Loucy (cell line): ENCODE measurements around the gene LMF1.
A peak's percentile ranks its signal among the peaks of the same experiment; 100 is the strongest.

Experiments
- H2AFZ ChIP-seq: fragments of 200-600 bp; sonication (generic); 2 replicates; pipeline ENCODE4 v1.6.0; 2016; ENCODE audit warnings: antibody characterized with exemption, mild to moderate bottlenecking, low read length, moderate library complexity
- H3F3A ChIP-seq: fragments of 200-600 bp; 2 replicates; pipeline ENCODE4 v1.6.0; 2016; ENCODE audit warnings: antibody characterized with exemption, low read depth, mild to moderate bottlenecking
- H3K27me3 ChIP-seq: fragments of 200-600 bp; sonication (generic); 2 replicates; pipeline ENCODE4 v1.6.1; 2014; ENCODE audit warnings: low read length, mild to moderate bottlenecking; ENCODE audit not compliant: insufficient read depth, poor library complexity, severe bottlenecking
- H3K36me3 ChIP-seq: fragments of 200-600 bp; sonication (generic); 2 replicates; pipeline ENCODE4 v1.6.1; 2016; ENCODE audit warnings: low read length; ENCODE audit not compliant: insufficient read depth
- H3K4me1 ChIP-seq: fragments of 200-600 bp; sonication (generic); 2 replicates; pipeline ENCODE4 v1.5.1; 2014; ENCODE audit warnings: low read length, mild to moderate bottlenecking; ENCODE audit not compliant: insufficient read depth, poor library complexity, severe bottlenecking
- H3K4me2 ChIP-seq: fragments of 200-600 bp; sonication (generic); 2 replicates; pipeline ENCODE4 v1.6.0; 2014; ENCODE audit warnings: antibody characterized with exemption, low read length, low read depth, mild to moderate bottlenecking; ENCODE audit not compliant: poor library complexity, severe bottlenecking
- H3K4me3 ChIP-seq: fragments of 200-600 bp; sonication (generic); 2 replicates; pipeline ENCODE4 v1.5.1; 2014; ENCODE audit warnings: low read length, mild to moderate bottlenecking, mixed read lengths; ENCODE audit not compliant: poor library complexity, severe bottlenecking
- H3K79me2 ChIP-seq: fragments of 200-600 bp; sonication (generic); 2 replicates; pipeline ENCODE4 v1.6.1; 2014; ENCODE audit warnings: low read length; ENCODE audit not compliant: insufficient read depth
- H3K9ac ChIP-seq: fragments of 200-600 bp; sonication (generic); 2 replicates; pipeline ENCODE4 v1.6.0; 2014; ENCODE audit warnings: mild to moderate bottlenecking, low read depth, low read length, moderate library complexity; ENCODE audit not compliant: poor library complexity, severe bottlenecking
- H3K9me2 ChIP-seq: fragments of 200-600 bp; sonication (generic); replicated peaks from 2 replicates; pipeline ENCODE4 v1.6.1; 2016; ENCODE audit warnings: low read depth, low read length, mixed read lengths
- H3K9me3 ChIP-seq: fragments of 200-600 bp; sonication (generic); 2 replicates; pipeline ENCODE4 v1.6.1; 2014; ENCODE audit warnings: mild to moderate bottlenecking, antibody characterized with exemption, low read length, low read depth; ENCODE audit not compliant: insufficient read depth
- H4K20me1 ChIP-seq: fragments of 200-600 bp; sonication (generic); 2 replicates; pipeline ENCODE4 v1.6.0; 2014; ENCODE audit warnings: antibody characterized with exemption, low read length, mild to moderate bottlenecking; ENCODE audit not compliant: insufficient read depth, poor library complexity, severe bottlenecking
- EZH2phosphoT487 ChIP-seq: fragments of 200-600 bp; IDR thresholded peaks from 2 replicates; pipeline ENCODE4 v1.6.1; 2018; ENCODE audit warnings: antibody characterized with exemption, mild to moderate bottlenecking, moderate library complexity, borderline replicate concordance
- TF ChIP-seq, protein P1 (sequence below): fragments of 200-600 bp; sonication (generic); conservative IDR thresholded peaks from 2 replicates; pipeline ENCODE4 v1.5.1; 2014; ENCODE audit warnings: mild to moderate bottlenecking, antibody characterized with exemption, low read length

Gene LMF1

GRCh38 chr16:970386-970765, 408 bp downstream of the LMF1 start:
- H3K4me1 ChIP-seq: no peaks in the 10 kb centered on the region
- H3K9me3 ChIP-seq: no peaks in the 10 kb centered on the region
- TF ChIP-seq EZH2phosphoT487: no peak
- TF ChIP-seq, protein P1, sequence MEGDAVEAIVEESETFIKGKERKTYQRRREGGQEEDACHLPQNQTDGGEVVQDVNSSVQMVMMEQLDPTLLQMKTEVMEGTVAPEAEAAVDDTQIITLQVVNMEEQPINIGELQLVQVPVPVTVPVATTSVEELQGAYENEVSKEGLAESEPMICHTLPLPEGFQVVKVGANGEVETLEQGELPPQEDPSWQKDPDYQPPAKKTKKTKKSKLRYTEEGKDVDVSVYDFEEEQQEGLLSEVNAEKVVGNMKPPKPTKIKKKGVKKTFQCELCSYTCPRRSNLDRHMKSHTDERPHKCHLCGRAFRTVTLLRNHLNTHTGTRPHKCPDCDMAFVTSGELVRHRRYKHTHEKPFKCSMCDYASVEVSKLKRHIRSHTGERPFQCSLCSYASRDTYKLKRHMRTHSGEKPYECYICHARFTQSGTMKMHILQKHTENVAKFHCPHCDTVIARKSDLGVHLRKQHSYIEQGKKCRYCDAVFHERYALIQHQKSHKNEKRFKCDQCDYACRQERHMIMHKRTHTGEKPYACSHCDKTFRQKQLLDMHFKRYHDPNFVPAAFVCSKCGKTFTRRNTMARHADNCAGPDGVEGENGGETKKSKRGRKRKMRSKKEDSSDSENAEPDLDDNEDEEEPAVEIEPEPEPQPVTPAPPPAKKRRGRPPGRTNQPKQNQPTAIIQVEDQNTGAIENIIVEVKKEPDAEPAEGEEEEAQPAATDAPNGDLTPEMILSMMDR: no peak
- H3F3A ChIP-seq: no peaks in the 10 kb centered on the region
- H3K4me2 ChIP-seq: peak overlapping the region; percentile 73
- no peaks in the 10 kb centered on the region for H3K27me3 ChIP-seq
- no peaks in the 10 kb centered on the region for H3K36me3 ChIP-seq
- no peaks in the 10 kb centered on the region; the same call in 1 of the 2 replicates for H3K79me2 ChIP-seq
- peak overlapping the region; percentile 81 for H3K4me3 ChIP-seq
- peak overlapping the region; percentile 82 for H3K9ac ChIP-seq
- no peaks in the 10 kb centered on the region for H4K20me1 ChIP-seq
- H3K9me2 ChIP-seq: no peaks in the 10 kb centered on the region
- peak overlapping the region; percentile 83 for H2AFZ ChIP-seq

GRCh38 chr16:969508-970385, 1.0 kb downstream of the LMF1 start:
- H3K4me3 ChIP-seq: peak overlapping the region; percentile 81
- H3K9me2 ChIP-seq: no peaks in the 10 kb centered on the region
- no peaks in the 10 kb centered on the region for H4K20me1 ChIP-seq
- peak overlapping the region; percentile 82 for H3K9ac ChIP-seq
- no peaks in the 10 kb centered on the region for H3K4me1 ChIP-seq
- no peaks in the 10 kb centered on the region for H3K9me3 ChIP-seq
- peak overlapping the region; percentile 73 for H3K4me2 ChIP-seq
- no peaks in the 10 kb centered on the region for H3K27me3 ChIP-seq
- TF ChIP-seq, protein P1: no peak
- TF ChIP-seq EZH2phosphoT487: no peak
- no peaks in the 10 kb centered on the region for H3F3A ChIP-seq
- no peak overlapping the region for H2AFZ ChIP-seq
- no peaks in the 10 kb centered on the region for H3K36me3 ChIP-seq
- H3K79me2 ChIP-seq: no peaks in the 10 kb centered on the region; the same call in 1 of the 2 replicates

GRCh38 chr16:968620-969019, 2.2 kb downstream of the LMF1 start:
- Histone ChIP-seq H3K9ac (no peak overlapping the region), H3K4me2 (no peak overlapping the region), H3K9me3 (no peaks in the 10 kb centered on the region), H3K4me3 (no peak overlapping the region), H3K79me2 (no peaks in the 10 kb centered on the region; the same call in 1 of the 2 replicates), H4K20me1 (no peaks in the 10 kb centered on the region), H3K4me1 (no peaks in the 10 kb centered on the region), H3F3A (no peaks in the 10 kb centered on the region), H3K9me2 (no peaks in the 10 kb centered on the region), H3K27me3 (no peaks in the 10 kb centered on the region), H3K36me3 (no peaks in the 10 kb centered on the region), H2AFZ (no peak overlapping the region)
- TF ChIP-seq EZH2phosphoT487: no peak
- TF ChIP-seq, protein P1: no peak
